Fibroblast of upper back skin (primary cell): ENCODE results near the gene ARRB1.
"Not testable (repeated sequence)": the region's sequence is repeated elsewhere in the genome, so short reads cannot be mapped to it uniquely, and the experiment has no call there.

Experiments used
- DNase-seq: peaks from one replicate; pipeline ENCODE4 v3.0.0-alpha.2; 2013

Gene ARRB1

DNA sequence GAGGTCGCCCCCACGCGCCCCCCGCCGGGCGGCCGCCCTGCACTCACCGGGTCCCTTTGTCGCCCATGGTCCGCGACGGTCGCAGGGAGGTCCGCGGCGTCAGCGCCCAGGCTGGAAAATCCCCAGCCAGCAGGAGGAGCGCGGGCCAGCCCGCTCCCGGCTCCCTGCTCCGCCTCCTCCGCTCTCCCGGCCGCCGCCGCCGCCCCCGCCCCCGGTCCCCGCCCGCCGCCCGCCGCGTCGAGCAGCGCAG, at the start of gene ARRB1:
Gene ARRB1, minus strand, starts transcription at position 121 of the 250 bp plus-strand sequence. Its CDS starts 54 bp downstream, at position 67.
- no peak for DNase-seq

DNA sequence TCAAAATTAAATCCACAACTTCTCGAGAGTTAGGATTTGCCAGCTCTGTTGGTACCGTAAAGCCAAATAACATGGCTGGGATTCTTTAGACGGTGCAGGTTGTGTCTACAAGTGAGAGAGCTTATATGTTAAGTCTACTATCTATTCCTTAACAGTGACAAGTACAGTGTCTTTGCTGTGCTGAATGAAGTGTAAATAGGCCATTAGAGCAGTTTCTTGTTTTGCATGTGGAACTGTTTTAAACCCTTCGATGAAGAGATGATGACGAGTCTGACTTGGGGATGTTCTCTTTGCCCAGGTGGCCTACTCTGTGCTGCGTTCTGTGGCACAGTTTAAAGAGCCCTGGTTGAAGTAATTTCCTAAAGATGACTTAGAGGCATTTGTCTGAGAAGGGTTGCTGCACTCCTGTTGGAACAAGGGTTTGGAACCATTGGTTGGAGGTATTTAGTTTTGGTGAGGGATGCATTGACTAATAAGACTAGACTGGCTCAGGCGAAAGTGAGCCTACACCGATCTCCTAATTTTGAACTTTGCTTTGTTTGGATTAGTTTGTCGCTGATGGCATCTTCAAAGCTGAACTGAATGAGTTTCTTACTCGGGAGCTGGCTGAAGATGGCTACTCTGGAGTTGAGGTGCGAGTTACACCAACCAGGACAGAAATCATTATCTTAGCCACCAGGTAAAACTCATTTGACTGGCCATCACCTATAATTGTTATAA, 48.8 kb upstream of the ARRB1 start:
- no peak for DNase-seq

DNA sequence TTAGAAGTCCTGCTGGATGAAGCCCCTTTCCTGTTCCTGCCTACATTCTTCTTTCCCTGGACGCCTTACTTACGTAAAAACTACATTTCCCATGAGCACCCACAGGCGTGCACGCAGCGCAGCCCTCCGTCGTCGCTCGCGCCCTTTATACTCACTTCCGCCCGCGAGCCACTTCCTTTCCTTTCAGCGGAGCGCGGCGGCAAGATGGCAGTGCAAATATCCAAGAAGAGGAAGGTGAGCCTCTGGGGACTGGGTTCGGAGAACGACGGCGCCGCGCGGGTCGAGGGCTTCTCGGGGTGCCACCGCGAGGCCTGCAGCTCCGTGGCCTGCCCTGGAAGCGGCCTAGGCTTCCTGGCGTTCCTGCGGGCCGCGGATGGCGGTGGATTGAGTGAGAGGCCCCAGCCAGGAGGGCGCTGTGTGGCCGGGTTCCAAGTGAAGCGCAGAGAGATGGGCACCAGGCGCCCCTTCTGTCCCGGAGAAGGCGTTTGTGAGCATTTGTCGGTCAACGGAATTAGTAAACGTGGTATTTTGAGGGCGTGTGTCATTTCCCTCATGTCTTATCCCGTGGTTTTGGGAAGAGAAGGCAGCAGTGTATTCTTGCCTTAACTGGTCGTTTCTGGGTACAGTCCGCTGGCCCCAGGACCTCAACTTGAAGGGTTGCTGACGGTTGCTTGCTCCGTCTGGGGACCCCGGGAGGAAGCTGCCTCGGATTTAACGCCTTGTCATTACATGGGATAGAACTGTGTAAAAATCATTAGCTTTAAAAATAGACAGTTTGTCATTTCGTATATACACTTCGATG, 48.1 kb upstream of the ARRB1 start, which contains the start of gene RPS3:
Gene RPS3, plus strand, starts transcription at position 175 of the 802 bp plus-strand sequence. Its CDS starts 30 bp downstream, at position 205.
- DNase-seq, result peak; percentile 92

DNA sequence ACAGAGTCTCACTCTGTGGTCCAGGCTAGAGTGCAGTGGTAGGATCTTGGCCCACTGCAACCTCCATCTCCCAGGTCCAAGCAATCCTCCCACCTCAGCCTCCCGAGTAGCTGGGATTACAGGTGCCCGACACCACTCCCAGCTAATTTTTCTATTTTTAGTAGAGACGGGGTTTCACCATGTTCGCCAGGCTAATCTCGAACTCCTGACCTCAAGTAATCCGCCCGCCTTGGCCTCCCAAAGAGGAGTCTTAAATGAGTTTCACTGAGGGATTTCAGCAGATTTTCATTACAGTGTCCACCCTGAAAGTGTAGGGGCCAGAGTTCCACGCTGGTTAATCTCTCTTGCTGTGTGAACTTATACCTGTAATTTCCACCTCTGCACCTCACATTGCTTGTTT, 47.4 kb upstream of the ARRB1 start:
- no peak for DNase-seq

DNA sequence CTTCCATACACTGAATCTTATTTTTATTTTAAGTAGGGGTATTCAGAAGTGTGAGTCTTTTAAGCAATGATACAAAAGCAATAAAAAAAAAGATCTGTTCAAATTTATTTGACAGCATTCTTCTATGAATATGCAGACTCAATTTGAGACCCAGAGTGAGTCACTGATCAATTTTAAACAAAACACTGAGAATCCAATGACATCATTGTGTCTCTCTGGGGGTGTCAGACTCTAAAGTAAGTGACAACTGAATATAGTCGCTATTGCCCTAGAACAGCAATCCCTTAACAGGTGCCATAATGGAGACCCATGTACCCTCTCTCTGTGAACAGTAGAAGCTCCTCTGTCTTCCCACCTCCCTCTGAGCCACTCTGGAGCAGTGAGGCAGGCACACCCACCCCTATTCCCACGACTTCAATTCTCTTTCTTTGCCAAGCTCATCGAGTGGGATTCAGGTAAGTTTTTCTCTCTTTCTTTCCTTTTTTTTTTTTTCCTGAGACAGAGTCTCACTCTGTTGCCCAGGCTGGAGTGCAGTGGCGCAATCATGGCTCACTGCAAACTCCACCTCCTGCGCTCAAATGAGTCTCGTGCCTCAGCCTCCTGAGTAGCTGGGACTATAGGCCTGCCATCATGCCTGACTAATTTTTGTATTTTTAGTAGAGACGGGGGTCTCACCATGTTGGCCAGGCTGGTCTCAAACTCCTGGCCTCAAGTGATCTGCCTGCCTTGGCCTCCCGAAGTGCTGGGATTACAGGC, 42.8 kb upstream of the ARRB1 start:
- DNase-seq, result no peak

DNA sequence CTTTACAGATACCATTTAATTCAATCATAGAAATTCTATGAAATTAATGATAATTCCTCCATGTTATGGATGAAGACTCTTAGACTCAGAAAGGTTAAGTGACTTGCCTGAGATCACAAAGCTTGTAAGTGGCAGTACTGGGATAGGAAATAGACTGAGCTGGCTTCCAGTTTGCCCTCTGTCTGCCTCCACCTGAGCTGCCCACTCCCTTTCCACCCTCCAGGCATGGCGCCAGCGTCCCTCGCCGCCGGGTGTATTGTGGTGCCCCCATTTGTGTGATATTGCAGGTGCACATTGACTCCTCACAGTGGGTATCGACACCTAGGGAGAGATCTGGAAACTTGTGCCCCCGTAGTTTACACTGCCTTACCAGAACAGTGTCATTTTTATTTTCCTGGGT, 38.5 kb upstream of the ARRB1 start:
- DNase-seq, result no peak

DNA sequence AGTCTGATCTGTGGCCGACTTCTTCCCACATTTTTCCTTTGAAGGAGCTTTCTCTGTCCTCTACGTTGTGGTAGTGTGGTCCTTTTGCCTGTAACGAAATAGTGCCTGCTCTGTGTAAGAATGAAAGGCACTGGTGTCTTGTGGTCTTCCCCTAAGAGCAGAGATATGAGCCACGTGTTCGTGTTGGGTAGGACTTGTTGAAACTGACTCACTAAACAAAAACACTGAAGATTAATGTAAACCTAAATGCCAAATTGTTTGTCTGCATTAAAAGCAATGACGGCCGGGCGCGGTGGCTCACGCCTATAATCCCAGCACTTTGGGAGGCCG, 37.8 kb upstream of the ARRB1 start:
- DNase-seq, result no peak

DNA sequence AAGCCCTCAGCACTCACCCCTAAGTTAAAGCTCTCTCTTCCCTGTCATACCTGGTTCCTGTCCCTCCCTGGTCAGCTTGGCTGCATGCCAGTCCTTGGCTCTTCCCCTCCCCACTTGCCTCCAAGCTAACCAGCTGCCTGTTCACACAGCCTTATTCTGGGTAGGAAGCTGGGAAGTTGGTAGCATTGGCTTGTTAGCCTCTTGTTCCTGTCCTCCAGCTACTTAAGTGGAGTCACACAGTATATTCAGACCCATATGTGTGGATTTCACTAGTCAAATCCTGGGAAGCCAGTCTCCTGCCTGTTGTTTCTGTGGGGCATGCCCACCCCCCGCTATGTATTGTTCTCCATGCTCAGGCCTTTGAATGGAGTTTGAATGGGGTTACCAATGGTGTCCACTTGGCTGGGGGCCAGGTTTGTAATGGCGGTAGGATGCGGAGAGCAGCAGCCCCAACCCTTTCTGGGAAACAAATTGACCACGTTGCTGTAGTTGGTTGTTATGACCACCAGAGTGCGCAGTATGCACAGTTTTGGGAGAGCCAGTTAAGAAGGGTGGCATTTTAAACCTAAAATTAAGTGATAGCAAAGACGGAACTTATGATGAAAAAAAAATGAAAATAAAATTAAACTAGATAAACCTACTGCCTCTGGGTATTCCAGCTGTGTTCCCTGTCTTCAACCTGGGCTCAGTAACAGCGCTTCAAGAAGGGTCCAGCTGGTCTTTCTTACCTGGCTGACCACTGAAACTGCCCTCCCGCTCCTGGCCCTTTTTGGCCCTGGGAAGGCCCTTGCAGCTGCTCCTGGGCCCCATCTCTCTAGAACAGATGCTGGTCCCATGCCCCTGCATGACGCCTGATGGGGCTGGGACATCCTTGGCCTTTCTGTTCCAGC, 37.2 kb upstream of the ARRB1 start:
- peak; percentile 79 for DNase-seq

DNA sequence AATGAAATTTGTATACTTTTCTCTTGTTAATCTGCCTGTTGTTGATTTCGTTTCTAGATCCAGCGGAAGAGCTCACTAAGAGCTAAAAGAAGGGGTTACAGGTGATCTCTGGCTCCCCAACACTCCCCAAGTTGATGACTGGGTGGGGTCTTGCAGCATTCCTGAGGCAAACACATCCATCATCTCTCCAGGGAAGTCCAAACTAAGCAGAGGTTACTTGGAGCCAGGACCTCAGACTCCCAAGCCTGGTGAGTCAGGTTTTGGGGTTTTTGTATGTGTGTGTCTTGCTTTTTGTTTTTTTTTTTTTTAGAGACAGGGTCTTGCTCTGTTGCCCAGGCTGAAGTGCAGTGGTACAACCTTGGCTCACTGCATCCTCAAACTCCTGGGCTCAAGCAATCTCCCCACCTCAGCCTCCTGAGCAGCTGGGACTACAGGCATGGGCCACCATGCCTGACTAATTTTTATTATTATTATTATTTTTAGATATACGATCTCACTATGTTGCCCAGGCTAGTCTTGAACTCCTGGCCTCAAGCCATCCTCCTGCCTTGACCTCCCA, 36.4 kb upstream of the ARRB1 start:
- DNase-seq, result peak; percentile 39

DNA sequence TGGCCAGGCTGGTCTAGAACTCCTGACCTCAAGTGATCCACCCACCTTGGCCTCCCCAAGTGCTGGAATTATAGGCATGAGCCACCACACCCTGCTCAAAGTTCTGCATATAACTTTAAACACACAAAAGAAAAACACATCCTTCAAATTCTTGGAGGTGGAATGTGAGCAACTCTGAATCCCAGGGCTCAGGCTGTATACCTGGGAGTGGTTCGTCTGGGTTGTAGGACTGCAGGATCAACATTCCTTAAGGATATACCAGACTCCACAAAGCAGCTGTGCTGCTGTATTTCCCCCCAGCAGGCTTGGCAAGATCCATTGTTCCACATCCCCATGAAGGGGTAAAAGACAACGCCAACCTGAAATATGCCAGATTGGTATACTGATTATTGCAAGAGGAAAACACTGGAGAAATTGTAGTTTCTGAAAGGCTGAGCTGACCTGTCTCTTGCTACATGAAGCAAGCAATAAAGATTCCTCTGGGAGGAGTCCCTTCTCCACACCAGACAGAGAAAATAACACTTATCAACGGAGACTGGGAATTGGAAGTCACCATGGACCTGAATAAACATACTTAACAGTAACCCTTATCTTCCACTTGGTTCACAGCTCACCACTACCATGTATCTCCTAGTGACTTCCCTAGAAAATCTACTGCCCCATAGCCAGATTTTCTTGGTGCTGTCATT, 35.6 kb upstream of the ARRB1 start:
- peak; percentile 68 for DNase-seq

DNA sequence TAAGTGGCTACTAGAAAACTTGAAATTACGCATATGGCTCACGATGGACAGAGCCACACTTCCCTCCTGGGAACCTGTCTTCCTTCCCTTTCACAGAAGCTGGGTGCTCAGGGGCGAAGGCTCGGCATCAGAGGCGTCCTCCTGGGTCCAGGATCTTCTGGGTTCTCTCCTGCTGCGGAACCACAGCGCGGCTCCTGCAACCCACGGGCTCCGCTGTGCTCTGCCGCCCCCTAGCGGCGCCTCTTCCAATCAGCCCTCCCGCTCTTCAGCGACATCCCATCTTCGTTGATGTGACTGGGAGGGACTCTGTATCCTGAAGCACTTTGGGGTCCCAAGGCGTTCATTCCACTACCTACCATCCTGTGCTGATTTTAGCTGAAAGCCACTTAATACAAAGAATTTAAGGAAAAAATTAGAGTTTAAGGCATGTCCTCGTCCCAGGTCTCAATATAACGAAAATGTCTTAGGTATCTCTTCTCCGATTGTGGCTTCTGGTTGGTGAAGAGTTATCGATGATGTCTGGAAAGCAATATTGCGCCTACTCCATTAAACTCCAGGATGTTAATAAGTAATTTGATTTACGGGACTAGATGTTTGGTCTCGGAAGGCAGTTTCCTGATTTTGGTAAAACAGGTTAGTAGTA, 33.1 kb upstream of the ARRB1 start:
- DNase-seq, result peak; percentile 51

DNA sequence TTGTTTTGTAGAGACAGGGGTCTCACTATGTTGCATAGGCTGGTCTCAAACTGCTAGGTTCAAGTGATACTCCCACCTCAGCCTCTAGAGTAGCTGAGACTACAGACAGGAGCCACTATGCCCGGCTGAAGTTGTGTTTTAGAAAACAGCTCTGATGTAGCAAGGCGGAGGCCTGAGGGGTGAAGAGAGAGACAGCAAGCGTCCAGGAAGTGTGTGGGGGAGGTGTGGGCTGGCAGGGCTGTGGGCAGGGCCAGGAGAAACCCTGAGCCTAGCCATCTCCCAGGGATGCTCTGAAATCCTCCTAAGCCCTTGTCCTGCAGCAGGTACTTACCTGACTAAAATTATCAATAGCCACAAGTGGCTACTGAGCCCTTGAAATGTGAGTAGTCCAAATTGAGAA, 31.8 kb upstream of the ARRB1 start:
- DNase-seq, result no peak

DNA sequence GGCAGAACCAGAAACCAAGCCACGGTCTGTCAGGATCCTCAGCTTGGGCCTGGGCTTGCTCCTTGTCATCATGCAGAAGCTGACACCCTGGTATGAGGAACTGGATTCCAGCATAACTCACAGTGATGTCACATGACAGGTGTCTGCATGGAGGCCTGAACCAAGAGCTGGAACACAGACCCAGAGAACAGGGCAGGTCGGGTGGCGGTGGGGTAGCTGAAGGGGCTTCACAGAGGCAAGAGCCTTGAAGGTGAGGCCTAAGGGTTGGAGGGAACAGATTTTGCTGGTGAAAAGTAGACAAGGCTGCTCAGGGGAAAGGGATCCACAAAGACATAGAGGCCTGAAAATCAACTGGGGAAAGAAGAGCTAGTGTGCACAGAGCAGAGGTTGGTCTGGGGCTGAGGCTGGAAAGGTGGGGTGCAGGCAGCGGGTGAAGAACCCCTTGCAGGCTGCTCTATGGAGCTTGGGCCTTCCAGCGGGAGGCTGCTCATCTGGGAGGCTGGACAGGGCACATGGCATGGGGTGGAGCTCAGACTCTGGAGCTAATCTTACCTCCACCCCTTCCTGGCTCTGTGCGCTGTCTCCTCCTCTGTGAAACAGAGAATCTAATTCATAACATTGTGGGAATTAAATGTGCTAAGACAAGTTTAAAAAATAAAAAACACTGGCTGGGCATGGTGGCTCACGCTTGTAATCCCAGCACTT, 29.4 kb upstream of the ARRB1 start:
- no peak for DNase-seq

DNA sequence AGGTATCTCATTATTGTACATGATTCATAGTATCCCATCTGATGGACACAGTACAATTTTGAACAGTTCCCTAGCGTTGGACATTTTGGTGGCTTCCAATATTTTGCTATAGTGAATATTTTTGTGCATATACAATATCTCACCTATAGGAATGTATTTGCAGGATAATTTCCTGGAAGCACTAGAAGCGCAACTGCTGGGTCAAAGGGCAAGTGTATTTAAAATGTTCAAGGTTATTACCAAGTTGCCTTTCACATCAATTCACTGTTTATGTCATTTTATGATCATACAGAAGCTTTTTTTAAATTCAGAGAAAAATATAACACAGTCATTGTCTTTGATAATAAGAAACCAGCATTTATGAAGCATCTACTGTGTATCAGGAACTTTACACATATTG, 28.8 kb upstream of the ARRB1 start:
- DNase-seq, result no peak

DNA sequence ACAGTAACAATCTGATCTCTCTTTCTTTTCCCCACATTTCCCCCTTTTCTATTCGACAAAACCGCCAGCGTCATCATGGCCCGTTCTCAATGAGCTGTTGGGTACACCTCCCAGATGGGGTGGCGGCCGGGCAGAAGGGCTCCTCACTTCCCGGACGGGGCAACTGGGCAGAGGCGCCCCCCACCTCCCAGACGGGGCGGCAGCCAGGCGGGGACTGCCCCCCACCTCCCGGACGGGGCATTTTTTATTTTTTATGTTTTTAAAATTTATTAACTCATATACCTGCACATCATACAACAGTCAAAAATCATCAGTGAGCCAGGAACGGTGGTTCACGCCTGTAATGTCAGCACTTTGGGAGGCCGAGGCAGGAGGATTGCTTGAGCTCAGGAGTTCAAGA, 27.3 kb upstream of the ARRB1 start:
- not testable (repeated sequence) for DNase-seq

DNA sequence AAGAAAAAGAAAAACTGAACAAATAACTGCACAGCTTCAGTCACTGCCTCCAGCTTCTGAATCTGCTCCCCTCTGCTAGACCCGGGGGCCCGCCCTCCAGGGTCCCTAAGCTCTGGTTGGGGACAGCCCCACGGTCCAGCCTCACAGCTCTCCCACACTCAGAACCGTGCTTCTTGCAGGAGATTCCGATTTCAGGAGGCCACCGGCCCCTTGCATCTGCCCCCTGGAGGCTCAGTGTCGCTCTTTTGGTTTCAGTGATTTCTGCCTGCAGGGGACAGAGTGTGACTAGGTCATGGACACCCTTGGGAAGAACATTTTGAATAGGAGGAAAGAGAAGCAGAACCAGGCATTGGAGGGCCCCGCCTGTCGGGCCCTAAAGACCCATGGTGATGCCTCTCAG, 24.7 kb upstream of the ARRB1 start:
- DNase-seq, result no peak

DNA sequence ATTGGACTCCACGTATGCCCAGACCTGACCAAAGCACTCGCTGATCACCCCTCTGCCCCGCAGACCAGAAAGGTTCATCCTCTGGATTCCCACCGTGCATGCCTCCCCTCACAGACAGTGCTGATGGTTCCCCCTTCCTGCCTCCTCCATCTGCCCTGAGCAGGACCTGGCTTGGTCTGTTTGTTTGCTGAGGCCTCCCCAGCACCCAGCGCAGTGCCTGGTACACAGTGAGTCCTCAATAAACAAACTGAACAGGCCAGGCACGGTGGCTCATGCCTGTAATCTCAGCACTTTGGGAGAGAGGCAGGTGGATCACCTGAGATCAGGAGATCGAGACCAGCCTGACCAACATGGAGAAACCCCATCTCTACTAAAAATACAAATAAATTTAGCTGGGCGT, 24.2 kb upstream of the ARRB1 start:
- DNase-seq, result no peak

DNA sequence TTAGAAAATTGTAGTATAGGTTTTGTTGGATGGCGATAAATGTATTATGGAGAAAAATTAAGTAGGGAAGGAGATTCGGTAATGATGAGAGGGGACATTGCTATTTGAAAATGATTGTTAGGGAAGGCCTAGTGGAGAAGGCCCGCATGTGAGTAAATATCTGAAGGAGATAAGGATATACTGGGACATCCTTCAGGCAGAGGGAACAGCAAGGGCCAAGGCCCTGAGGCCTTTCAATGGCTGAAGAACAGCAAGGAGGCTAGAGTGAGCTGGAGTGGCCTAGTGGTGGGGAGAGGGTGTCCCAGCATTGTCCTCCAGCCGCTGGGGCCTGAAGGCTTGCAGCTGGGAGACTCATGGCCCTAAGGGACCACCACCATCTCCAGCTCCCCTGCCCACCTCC, 23.2 kb upstream of the ARRB1 start:
- no peak for DNase-seq

DNA sequence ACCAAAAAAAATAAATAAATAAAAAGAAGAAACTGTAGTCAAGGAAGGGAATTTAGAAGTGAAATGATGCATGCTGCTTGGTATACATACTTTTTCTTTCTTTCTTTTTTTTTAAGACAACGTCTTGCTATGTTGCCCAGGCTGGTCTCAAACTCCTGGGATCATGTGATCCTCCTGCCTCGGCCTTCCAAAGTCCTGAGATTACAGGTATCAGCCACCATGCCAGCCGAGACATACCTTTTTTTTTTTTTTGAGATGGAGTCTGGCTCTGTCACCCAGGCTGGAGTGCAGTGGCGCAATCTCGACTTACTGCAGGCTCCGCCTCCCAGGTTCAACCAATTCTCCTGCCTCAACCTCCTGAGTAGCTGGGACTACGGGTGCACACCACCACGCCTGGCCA, 21.7 kb upstream of the ARRB1 start:
- no peak for DNase-seq

DNA sequence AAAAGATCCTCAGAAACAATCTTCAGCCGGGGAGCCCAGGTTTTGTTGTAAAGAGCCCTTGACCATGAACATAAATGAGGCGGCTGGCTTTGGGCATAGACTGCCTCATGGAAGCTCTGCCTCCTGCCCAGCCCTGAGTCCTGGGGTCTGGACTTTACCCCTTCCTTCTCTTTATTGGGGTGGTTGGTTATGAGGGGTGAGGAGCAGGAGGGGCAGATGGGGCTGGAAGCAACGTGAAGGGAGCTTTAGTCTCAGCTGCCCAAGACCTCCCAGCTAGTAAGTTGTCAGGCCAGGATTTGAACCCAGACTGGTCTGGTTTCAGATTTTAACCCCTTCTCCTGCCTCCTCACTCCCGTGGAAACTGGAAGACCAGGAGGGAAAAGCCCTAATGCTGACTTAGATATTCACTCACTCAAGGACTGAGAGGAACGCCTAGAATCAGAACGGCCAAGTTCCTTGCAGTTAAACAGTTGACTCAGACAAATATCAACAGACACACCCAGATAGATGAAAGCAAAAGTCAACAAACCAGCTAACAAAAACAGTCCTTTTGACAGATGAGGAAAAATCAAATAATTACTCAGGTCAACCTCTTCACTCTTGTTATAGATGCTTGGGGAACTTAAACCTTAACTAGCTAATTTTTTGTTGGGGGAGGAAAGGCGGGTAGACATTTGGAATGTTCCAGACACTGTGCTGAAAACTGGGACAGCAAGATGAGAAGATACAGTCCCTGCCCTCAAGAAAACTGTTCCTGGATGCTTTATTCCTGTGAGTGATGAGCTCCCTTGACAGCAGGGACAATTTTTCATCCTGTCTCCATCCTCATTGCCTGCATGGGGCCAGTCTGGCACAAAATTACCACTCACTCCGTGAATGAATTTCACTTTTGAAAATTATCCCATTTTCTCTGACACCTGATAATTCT, 20.8 kb upstream of the ARRB1 start:
- DNase-seq, result no peak
